Stimulated activated CD8-positive, alpha-beta memory T cell treated with anti-CD3 and anti-CD28 coated beads, Interleukin-2, amount 100 ng/mL, for 1 hour (primary cell): ENCODE measurements around the gene PTPRT.

Source experiments
- DNase-seq, 2 donors: peaks; one replicate each; pipeline ENCODE4 v3.0.0-alpha.2; 2020; ENCODE audit warnings: low read depth in 2 of 2

PTPRT gene

DNA sequence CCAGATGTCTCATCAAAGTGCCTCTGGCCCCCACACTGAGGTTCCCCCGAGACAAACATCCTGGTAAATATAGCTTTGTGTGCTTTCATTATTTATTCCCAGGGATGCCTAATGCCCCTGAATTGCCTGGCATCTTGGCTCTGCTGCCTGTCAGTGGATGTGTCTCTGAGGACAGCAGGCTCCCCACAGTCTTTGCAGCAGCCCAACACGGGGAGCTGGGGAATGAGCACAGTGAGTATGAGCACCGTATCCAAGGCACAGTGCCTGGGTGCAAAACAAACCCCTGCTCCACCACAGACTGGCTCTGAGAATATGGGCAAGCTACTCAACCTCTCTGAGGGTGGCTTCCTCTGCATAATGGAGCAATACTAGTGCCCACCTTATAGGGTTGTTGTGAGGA is 165.9 kb downstream of the PTPRT start:
- DNase-seq = no peak

- no peak for DNase-seq
Observed at GRCh38 chr20:43022568-43022967, 167.1 kb downstream of the PTPRT start.

GRCh38 chr20:43022081-43022480 is 167.6 kb downstream of the PTPRT start:
- DNase-seq = no peak

DNA sequence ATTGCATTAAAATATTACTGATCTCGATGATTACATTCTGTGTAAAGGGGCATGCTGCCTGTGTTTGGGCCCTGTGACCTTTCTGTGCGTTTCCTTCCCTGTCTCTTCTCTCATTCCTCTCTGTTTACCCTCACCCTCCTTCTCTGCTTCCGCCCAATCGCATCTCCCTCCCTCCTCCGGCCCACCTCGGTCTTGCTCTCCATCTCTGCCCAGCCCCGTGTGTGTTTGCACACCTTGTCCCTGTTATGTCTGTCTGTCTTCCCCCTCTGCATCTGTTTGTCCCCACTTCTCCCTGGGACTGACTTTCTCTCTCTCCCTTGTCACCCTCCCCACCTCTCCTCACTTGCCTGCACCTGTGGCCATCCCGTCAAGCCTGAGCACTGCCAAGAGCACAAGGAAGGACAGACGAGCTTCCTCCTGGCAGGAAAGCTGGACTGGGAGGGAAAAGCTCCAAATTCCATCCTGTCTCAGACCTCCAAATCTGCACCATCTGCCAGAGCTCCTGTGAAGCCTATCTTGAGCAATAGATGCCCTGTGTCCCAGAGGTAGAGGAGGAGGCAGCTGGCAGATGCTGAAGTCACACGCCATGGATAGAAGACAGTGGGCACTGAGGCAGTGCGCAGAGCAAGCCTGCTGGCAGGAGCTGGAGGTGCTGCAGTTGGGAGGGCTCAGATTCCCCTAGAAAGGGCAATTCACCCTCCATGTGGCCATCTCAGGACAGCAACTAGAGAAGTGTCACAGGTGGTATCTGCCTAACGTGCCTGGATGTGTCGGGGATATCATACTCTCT is 172.3 kb downstream of the PTPRT start:
- DNase-seq = no peak

DNA sequence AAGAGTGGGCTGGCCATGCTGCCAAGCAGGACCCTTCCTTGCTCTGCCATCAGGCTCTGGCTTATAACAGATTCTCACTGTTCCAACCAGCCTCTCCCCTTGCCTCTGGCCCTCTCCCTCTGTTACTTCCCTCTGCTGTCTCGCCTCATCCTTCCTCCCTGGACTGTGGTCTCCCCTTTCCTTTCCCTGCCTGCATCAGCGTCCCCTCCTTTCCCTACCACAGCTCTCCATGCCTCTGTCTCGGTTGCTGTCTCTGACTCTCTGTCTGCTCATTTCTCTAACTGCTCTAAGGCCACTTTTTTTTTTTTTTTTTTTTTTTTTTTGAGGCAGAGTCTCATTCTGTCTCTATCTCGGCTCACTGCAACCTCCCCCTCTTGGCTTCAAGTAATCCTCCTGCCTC is 173.4 kb downstream of the PTPRT start:
- DNase-seq = no peak

GRCh38 chr20:43015566-43015965 is 174.1 kb downstream of the PTPRT start:
- no peak for DNase-seq

DNA sequence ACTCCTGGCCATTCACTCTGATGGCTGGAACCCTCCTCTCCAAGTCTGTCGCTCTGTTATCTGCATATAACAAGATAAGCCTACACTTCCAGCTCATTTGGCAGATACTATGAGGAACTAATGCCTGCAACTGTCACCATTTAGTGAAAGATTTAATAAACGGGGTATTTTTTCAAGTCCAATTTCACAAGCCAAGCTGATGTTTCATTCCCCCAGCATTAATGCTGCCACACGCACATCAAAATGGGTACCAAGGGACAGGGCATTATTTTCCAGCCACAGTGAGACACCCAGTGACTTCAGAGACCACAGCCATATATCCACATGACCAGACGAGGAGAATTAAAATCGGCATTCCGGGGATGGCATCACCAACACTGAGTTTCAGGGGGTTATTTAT is 175.5 kb downstream of the PTPRT start:
- DNase-seq = no peak

- DNase-seq = no peak
Observed at GRCh38 chr20:43011491-43011890, 178.2 kb downstream of the PTPRT start.

- DNase-seq = no peak
Observed at GRCh38 chr20:43009532-43009931, 180.2 kb downstream of the PTPRT start.

DNA sequence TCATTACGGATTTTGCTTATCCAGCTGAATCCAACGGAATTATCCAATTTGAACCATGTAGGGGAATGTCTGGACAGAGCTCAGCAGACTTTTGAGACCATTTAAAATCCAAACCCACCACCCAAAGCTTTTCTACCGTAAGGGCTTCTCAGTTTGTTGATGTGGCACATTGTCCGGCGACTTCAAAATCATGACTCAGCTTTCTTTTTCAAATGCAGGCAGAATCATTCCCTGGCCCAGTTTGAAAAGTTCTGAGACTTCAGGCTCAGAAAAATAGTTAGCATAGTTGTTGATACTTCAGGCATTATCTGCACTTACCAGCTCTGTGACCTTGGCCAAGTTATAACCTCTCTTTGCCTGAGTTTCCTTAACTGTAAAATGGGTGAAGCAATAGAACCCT is 182.2 kb downstream of the PTPRT start:
- DNase-seq = no peak

DNA sequence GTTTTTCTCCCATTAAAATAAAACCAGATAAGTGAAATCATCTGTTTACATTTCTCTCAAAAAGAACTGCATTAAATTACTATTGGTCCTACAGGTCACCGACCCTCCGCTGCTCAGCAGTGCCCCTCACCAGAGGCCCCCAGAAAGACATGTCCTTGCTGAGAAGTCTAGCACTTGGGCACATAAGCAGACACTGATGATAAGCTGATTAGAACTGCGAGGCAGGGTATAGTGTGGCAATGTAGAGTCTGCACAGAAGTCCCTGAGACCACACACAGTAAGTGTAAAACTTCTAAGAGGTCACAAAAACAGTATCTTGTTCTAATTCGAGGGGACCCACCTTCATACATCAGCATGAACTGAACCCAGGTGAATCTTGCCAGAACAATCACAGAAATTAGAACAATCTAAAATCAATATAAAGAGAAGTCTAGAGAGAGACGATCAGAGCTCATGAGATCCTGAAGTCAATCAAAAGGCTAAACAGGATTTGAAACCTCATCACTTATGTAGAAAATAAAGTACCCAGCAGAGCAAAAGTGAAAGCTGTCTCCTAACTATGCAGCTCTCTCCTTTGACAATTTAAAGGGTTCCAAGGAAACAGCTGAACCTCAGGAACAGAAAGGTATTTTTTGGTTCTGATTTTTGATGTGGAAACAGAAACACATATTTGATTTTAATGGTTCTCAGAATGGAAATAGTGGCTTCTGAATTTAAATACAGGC is 182.9 kb downstream of the PTPRT start:
- DNase-seq = no peak

DNA sequence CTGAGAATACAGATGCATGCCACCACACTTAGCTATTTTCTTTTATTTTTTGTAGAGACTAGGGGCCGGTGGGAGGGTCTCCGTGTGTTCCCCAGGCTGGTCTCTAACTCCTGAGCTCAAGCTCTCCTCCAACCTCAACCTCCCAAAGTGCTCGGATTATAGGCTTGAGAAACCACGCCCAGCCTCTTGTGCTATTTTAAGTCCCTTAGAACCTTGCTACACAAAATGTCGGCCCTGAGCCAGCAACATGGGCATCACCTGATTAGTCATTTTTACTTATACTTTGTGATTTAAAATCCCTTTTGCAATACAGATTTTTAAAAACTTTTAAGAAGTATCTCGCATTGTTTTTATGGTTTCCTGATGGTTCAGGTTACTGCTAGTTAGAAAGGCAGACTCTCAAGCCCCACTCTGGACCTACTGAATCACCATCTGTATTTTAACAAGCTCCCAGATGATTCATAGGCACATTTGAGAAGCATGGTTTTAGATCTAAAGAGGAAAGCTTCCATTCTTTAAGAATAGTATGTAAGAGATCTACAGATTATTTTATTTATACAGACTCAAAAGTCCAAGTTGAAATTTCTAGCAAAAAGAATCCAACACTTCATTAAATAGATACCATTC is 186.3 kb downstream of the PTPRT start:
- no peak for DNase-seq

DNA sequence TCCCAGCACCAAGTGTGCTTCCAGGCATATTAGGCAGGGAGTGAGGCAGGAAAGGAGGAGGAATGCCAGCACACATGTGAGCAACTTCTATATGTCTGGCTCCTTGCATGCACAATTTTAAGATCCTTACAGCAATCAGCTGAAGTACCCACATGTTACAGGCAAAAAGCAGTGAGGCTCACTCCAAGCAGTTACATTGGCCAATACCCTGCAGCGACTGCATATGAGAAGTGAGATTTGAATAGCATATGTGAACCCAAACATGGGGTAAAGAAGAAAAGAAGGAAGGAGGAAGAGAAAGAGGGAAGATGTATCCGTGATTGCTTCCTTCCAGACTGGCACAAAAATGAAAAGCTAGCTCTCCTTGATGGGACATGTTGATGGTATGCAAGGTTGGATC is 193.6 kb downstream of the PTPRT start:
- DNase-seq = no peak

- DNase-seq = no peak
Observed at GRCh38 chr20:42988319-42988718, 201.4 kb downstream of the PTPRT start.

GRCh38 chr20:42987376-42988114 is 202.2 kb downstream of the PTPRT start:
- no peak for DNase-seq

GRCh38 chr20:42986143-42986773 is 203.4 kb downstream of the PTPRT start:
- DNase-seq = no peak

DNA sequence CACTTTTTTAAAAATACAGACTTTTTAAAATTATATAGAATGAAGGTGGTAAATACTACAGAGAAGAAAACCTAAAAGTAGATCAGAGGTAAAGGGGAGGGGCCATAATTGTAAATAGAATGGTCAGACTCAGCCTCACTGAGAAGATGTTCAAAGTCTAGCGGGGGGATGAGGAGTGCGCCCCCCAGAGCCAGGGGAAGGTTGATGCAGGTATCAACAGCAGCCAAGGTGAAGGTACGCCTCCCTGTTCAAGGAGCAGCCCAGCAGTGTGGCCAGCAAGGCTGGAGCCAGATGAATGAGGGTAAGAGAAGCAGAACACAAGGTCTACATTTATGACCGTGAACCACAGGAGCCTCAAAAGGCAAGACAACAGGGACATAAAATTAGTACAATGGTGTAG is 204.1 kb downstream of the PTPRT start:
- DNase-seq = no peak

- DNase-seq = no peak
Observed at GRCh38 chr20:42982218-42982617, 207.5 kb downstream of the PTPRT start.

DNA sequence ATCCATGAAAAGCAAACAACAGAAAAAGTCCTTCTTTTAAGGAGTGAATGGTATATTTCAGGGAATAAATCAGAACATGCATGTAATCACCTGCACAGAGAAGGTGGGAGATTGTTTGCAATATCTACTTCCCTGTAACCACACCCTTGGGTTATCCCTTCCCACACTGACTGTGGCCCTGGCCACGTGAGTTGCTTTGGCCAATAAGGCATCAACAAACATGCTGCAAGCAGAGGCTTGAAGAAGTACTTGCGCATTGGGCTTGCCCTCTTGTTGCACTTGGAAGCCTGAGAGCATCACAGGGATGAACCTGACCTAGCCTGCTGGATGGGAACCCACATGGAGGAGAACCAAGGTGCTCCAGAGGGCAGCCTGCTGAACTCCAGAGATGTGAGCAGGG is 208.5 kb downstream of the PTPRT start:
- no peak for DNase-seq

- DNase-seq = no peak
Observed at GRCh38 chr20:42979720-42980119, 210.0 kb downstream of the PTPRT start.

GRCh38 chr20:42978184-42978974 is 211.3 kb downstream of the PTPRT start:
- DNase-seq = no peak
